HG03139 (cell line): ENCODE data around the gene TLX2.

Experiments used
- ATAC-seq: cut with Tn5 transposase; IDR thresholded peaks from one replicate; pipeline ENCODE4 v1.9.1; 2021; ENCODE audit not compliant: unreplicated experiment

The TLX2 gene

DNA sequence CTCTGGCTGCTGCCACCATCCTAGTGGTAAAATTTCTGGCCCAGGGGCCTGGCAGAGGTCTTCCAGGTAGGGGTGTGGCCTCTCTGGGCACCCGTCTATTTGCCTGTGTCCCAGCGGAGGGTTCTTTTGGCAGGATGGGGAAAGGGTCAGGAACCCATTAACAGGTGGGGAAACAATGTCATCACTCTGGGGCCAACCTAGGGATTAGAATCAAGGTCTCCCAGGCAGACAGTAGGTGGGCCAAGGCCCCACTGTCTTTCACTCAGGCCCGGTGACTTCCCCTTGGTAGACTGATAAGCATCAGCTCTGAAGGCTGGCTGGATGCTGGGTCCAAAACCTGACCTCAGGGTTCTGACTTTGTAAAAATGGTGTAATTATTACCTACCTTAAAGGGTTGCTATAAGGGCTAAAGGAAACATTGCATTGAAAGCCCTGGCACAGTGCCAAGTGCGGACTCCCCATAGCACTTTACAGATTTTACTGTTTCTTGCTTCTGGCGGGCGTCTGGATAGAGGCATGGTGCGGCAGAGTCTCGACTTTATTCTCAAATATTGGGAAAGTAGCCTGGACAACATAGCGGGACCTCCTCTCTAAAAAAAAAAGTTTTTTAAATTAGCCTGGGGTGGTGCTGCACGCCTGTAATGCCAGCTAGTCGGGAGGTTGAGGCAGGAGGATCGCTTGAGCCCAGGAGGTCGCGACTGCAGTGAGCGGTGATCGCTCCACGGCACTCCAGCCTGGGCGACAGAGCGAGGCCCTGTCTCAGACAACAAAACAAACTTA is 17.1 kb upstream of the TLX2 start:
- ATAC-seq = no peak

DNA sequence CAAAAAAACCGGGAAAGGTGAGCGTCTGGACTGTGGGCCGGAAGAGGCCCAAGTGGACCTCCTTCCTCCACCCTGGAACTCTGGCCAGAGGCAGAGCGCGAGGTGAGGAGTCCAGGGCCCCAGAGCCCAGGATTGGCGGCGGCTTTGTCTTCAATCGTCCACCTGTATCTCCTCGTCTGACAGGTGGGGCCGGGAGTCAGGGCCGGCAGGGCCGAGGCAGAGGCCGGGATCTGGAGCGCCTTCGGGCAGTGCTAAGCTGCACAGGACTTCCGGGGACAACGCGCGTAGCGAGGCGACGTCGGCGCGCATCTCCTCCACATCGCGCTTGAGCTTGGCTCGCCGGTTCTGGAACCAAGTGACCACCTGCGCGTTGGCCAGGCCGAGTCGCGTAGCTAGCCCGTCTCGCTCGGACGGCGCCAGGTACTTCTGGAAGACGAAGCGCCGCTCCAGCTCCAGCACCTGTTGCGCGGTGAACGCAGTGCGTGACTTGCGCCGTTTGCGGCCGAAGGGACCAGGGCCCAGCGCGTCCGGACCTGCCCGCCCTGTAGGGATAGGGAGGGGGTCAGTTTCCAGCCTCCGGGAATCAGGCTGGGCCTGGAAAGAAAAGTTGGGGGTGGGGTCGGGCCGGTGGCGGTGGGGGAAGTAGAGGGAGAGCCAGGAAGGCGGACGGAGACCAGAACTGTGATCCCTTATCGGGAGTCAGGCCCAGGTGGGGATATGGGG is 16.3 kb upstream of the TLX2 start:
- ATAC-seq = no peak

DNA sequence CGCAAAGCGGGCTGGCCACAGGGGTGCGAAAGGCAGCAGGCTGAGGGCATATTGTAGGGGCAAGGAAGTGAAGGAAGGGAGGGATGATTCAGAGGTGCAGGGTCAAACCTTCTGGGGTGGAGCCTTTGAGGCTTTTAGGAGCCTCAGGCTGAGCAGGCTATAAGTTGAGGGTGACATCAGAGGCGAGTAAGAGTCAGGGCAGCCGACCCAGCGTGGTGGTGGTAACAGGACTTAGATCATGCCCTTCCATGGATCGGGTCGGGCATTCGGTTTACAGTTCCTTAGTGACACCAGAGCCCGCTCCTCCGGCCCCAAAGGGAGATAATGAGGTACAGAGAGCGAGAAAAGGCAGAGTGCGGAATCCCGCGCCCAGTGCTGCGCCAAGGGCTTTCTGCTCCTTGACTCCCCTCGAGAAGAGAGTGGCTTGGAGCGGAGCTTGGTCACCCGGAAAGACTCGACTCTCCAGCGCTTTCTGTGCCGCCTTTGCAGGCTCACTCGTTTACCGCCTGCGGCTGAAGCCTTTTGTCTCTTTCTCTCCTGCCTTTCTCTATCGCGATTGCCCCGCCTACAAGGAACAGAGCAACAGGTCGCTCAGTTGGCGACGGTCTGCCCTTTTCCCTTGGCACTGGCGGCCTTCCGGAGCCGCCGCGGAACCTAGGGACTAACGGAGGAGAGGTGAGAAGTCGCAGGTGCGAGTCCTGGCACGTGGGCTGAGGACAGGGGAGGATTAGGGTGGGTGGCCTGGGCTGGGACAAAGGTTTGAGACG is 15.6 kb upstream of the TLX2 start:
- no peak for ATAC-seq

DNA sequence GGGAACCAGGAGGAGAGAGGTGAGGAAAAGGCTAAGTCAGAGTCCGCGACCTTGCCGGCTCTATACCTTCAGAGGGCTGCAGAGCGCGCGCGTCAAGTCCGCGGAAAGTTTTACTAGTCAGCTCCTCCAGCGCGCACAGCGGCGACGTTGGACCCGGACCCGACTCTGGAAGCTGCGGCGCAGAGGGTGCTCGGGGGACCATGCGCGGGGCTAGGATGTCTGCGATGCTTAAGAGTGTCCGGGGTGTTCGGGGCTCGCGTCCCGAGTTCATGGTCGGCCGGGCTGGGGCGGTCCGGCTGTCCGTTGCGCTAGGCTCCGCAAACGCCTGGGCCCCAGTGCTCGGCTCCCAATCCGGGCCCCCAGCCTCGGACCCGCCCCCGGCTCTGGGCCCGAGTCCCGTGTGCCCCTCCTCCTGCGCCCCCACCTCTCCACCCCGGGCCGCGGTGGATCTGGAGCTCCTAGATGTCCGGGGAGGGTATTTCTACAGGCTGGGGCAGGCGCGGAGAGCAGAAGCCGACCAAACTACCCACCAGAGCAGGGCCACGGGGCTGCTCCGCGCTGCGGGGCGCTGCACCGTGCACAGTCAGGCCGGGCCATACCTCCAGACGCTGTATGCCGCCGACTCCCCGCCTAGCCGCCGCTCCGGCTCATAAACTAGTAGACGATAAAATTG is 14.8 kb upstream of the TLX2 start, which contains the start of gene LBX2:
Gene LBX2 (minus strand): TSS at position 337 of the 673 bp plus-strand sequence. CDS start 66 bp downstream, at position 271.
- no peak for ATAC-seq

DNA sequence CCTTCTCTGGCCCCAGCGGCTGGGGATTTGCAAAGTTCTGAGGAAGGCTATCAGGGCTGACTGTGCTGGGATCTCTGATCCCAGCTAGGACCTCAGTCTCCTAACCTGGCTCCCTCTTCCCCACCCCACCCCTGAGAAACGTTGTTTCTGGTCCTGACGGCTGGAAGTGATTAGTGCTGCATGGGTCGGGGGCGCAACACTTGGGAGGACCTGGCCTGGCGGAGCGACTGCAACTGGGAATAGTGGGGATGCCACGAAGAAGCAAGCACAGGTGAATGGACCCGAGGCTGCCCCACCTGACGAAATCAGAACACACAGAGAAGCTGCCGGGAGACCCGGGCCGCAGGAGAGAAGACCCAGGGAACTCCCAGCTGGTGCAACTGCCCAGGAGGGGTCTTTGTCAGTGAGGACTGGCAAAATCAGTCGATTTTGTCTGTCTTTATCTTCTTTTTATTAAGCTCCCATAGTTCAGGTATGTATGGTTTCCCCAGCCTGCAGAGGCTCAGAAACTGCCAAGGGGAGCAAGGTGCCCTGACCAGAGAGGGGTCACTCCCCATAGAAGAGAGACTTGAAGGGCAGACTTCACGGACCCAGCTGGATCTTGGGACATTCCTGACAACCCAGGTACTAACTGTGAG is 14.2 kb upstream of the TLX2 start:
- no peak for ATAC-seq

DNA sequence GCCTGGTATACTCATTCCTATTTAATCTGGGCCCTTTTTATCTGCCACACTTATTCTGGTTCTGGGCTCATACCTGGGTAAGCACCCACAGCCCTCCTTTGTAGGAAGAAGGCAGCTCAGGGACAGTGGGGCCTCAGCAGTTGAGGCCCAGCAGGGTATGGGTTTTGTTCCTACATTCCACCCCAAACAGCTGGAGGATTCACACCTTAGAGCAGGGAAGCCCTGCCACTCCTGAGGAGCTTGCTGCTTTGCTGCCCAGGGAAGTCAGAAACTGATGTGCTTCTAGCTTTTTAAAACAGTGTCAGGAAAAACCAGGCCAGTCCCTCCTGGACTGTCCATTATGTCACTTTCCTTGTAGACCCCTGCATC is 13.7 kb upstream of the TLX2 start:
- no peak for ATAC-seq

DNA sequence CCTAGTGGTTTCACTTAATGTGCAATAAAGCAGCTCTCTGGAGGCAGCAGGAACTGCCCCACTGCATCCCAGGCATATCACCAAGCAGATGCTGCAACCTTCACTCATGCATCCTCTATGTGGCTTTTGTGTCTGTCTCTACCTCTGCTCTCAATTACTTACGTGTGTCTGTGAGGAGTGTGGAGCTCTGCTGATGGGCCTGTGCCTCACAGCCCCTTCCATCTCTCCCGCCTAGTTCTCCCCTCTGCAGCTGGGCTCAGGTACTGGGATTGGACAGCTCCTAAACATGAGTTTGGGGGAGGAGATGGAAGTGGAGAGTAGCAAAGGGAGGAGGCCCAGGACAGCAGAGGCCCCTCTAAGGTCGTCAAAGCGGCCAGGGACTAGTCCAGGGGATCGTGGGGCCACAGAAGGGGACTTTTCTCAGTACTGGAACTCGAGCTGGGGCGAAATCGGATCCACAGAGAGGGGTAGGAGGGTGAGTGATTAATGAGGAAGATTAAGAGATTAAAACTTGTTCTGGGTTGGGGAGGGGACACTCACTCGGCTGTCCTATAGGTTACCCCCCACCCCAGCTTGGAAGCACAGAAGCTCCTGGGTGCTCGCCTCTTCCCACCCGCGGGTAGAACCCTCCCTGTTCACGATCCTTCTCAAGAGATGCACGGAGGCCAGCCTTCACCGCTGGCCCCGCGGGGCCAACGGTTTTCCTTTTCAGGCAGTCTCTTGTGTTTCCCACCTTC is 12.7 kb upstream of the TLX2 start:
- no peak for ATAC-seq

DNA sequence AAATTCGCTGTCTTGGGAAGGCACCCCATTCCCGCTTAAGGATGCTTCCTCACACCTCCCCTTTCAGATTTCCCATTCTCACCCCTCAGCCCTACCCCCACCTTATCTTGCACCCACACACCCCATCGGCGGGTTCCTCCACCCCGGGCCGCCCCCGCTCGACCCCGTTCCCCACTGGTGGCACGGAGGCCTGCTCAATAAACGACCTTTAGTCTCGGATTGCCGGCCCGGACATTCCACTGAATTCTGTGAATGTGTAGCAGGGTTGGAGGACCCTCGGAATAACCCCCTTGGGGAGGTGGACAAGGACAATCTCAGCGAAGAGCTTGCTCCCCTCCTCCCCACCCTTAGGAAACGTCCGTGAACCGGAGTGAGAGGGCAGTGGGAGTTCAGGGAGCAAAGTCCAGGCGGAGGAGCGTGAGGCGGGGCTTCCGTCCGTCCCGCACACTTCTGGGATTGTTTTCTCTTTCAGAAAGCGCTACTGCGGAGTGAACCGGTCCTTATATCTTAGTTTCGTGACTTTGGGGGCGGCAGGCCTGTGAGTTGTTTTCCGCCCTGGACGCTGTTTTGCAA is 12.0 kb upstream of the TLX2 start:
- no peak for ATAC-seq

DNA sequence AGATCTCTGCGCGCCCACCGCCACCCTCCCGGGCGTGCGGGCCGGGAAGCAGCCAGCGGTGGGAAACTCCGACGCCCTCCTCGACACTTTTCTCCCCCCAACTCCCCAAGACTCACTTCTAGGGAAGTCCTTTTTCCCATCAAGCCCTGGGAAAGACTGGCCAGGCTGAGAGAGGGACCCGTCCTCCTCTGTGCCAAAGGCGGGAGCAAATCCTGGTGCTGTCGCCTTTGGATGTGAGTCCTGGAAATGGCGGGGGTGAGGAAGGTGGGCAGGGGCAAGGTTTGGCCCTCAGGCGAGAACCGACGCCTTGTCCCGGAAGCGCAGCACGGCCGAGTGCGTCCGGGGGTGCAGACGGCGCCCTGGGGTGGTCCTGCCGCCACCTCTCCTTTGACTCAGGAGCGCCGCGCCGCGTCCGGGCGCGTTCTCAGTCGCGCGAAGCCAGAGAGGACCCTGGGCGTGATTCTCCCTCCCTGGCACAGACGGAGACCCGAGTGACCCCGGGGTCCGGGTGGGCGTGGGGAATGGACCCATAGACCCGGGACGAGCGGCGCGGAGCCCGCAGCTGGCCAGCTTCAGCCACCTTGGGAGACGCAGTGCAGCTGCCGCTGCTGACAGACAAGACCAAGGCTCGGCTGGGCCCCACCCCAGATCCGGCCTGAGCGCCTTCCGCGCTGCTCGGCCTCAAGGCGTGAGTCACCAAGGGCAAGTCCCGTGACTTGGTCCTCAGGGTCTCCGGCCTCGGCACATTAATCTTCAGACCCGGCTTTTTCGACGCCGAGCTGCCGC is 11.3 kb upstream of the TLX2 start:
- peak; percentile 32 for ATAC-seq

DNA sequence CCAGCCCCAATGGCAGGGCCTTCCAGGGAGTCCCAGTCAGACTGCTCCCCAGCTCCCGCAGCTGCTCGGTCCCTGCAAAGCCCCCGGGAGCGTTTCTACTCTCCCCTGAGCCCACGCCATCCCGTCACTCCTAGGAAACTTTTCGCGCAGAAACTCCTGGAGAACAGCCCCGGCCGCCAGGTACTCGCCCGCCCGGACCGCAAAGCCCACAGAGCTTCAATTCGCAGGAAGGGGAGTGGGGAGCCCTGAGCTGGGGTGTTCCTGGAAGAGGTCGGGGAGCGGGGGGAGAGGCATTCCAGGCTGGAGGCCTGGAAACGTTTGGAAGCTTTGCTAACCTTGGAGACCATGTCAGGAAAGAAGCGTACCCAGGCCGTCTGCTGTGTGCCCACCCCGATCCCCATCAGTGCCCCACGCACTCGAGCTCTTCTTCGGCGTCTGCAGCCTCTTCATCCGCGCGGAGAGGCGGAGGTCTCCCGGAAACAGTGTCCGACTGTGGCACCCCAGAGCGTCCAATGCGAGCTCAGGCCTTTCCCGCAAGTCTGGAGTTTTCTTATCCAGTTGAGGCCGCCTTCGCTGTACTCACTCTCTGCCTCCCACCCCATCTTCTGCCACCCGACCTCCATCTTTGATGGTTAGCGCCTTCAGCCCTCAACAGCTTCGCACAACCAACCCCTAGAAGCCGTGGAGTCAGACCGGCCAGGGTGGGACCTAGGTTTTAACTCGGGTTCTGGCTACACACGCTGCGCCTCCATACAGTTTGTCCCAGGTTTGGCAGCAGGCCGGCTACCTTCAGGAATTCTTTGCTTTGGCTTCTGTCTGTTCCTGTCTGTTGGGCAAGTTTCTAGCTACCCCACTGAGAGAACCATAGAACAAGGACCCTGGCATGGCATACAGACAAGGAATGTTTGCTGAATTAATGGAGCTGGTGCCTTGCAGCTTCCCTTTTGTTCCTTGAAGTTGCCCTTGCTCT is 10.5 kb upstream of the TLX2 start:
- ATAC-seq = no peak

DNA sequence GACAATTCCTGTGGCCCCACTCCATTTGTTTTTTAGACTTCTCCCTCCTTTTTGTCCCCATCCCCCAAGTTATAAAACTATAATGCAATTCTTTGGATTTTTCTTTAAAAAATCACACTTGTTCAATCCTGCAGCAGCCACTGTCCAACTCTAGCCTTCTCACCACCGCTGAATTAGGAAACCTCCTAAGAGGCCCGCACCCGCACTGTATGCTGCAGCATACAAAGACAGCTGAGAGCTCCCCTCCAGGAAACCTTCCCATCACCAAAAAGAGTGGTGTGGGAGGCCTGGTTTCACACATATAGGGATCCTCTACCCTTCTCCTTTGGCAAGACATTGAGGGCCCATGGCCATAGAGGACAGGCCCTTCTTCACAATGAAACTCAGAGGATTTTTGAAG is 9.7 kb upstream of the TLX2 start:
- no peak for ATAC-seq

DNA sequence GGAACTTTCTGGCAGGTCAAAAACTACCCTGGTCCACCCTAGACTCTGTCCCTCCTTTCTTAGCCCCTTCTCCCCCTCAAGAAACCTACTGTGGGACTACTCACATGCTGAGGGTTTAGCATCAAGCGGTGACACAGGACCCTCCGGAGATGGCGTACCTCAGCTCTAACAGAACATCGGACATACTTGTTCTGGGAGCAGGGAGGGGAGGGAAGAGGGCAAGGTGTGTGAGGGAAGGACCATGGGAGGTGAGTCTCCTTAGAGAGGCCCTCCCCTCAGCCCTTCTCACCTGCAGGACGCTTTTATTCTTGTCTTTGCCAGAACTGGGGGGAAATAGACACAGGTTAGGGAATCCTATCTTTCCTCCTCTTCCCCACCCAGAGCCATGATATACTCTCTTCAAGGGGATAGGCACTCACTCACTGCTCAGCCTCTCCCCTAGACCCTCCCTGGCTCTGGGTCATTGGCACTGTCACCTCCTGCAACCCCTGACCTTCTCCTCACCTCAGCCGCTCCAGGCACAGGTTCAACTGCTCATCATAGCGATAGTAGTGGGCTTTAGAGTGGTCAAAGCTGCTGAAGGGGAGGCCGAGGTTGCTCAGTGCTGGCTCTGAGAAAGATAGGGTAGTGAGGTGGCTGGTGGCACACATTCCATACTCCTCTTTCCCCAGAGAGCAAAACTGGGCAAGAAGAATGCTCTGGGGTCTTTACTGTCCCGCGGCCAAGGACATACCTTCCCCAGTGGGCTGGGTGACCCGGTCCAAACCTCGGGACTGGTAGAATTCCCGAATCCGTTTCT is 8.6 kb upstream of the TLX2 start:
- no peak for ATAC-seq

DNA sequence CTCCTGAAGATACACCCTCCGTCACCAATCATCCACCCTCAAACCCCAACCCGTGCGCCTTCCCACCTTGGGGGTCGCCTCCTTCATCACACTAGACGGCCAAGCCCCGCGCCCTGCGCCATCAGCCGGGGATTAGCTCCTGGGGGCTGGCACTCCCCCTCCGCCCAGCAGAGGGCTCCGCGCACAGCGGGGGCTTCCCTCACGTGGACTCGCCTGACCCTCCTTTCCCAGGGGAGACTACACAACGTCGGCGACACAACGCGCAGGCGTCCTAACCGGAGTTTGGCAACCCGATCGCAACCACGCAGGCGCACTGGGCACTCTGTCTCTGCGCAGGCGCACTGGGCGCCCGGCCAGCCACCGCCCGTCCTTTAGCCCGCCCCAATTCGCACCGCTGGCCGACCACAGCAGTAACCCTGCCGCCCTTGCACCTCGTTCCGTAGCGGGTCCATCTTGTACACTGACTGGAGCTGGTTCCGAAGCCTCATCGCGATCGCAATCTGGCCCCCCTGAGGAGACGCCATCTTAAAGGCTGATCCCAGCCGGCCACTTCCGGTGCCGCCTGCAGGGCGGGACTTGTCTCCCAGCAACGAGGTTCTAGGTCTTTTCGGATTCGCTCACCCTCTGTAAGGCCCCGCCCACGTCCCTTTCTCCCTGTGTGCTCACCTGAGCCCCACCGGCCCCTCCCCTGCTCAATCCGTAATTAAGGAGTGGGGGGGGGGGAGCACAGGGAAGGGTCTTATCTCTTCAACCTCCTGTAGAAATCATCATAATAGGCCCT is 6.9 kb upstream of the TLX2 start, which contains the start of gene PCGF1:
Gene PCGF1 (minus strand): TSS at position 551 of the 781 bp plus-strand sequence. CDS start 27 bp downstream, at position 524.
- peak; percentile 86 for ATAC-seq

DNA sequence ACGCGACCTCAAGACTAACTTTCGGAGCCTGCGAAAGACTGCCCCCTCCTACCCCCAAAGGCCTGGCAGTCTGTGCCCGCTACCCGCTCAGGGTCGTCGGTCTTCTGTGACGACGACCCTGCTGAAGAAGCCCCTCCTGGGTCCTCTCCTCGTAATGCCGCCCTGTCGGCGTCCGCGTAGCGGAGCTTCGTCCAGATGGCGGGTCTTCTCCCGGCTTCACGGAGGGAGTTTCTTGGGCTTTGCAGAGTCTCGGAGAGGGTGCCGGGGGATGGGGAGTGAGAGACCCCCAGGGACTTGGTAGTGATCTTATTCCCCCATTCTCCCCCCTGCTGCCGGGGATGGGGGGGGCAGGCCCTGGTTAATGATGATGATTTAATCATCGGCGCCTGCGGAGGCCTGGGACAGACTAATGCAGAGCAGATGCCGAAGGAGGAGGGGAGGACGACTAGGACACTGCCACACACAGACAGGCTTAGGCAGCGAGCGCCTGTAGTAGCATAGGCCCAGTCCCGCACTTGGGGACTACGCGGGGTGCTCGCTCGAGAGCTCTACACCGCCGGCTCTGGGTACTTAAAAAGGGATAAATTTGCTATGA is 6.2 kb upstream of the TLX2 start:
- ATAC-seq = no peak

DNA sequence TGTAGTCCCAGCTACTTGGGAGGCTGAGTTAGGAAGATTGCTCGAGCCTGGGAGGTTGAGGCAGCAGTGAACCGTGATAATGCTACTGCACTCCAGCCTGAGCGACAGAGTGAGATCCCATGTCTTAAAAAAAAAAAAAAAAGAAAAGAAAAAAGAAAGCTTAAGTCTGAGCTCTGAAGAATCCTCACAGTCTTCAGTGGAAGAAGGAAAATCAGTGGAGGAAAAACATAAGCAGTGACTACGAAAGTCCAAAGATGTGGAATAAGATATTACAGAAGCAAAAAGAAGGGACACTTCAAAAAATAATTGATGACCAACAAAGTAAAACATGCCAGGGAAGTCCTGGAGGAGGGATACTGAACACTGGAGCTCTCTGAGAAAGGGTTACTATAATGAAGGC is 4.0 kb upstream of the TLX2 start:
- no peak for ATAC-seq
